ENCODE data around the gene XCR1. TPM values are rescaled to one million over a fixed set of nuclear protein-coding genes. Genes with fewer than 3 reads are reported as not detected.
"Not testable (repeated sequence)": the region's sequence is repeated elsewhere in the genome, so short reads cannot be mapped to it uniquely, and the experiment has no call there.

Gene XCR1
- total RNA-seq, 2 experiments from 2014 or later: not detected

GRCh38 chr3:46024131-46024530 is 3.2 kb downstream of the XCR1 start:
- Mint-ChIP-seq H3K4me1 (peaks cover 12% of the 10 kb centered on the region), H3K27me3 (no peaks in the 10 kb centered on the region), H3K27ac (no peak overlapping the region), H3K4me3 (no peak overlapping the region), H3K9me3 (peaks cover 9% of the 10 kb centered on the region), H3K36me3 (peaks cover 5% of the 10 kb centered on the region)
- DNase-seq: no peak

GRCh38 chr3:46022909-46023785 is 4.1 kb downstream of the XCR1 start:
- Mint-ChIP-seq H3K27ac (no peak overlapping the region), H3K4me1 (peaks cover 17% of the 10 kb centered on the region), H3K4me3 (no peak overlapping the region), H3K27me3 (no peaks in the 10 kb centered on the region), H3K36me3 (peaks cover 5% of the 10 kb centered on the region), H3K9me3 (peaks cover 9% of the 10 kb centered on the region)
- DNase-seq: no peak

- Mint-ChIP-seq H3K27ac (no peak overlapping the region), H3K4me3 (no peak overlapping the region), H3K36me3 (no peaks in the 10 kb centered on the region), H3K9me3 (peaks cover 2% of the 10 kb centered on the region), H3K4me1 (peaks cover 24% of the 10 kb centered on the region), H3K27me3 (peaks cover 4% of the 10 kb centered on the region)
- DNase-seq: no peak
Observed at GRCh38 chr3:46021516-46021915, 5.8 kb downstream of the XCR1 start.

GRCh38 chr3:46020766-46021510 is 6.3 kb downstream of the XCR1 start:
- Mint-ChIP-seq H3K4me1 (peaks cover 27% of the 10 kb centered on the region), H3K36me3 (no peaks in the 10 kb centered on the region), H3K27ac (no peak overlapping the region), H3K27me3 (peaks cover 4% of the 10 kb centered on the region), H3K9me3 (peaks cover 2% of the 10 kb centered on the region), H3K4me3 (no peak overlapping the region)
- DNase-seq: no peak

- peaks cover 2% of the 10 kb centered on the region for H3K9me3 Mint-ChIP-seq
- H3K36me3 Mint-ChIP-seq: peaks cover under 1% of the 10 kb centered on the region
- H3K27me3 Mint-ChIP-seq: peaks cover 4% of the 10 kb centered on the region
- H3K4me1 Mint-ChIP-seq: peaks cover 36% of the 10 kb centered on the region
- peak overlapping the region; percentile 22 for H3K27ac Mint-ChIP-seq
- no peak overlapping the region for H3K4me3 Mint-ChIP-seq
- DNase-seq: peak; percentile 47
Observed at GRCh38 chr3:46019707-46020106, 7.6 kb downstream of the XCR1 start.

GRCh38 chr3:46017720-46018119 is 9.6 kb downstream of the XCR1 start:
- H3K4me1 Mint-ChIP-seq: peaks cover 36% of the 10 kb centered on the region
- H3K4me3 Mint-ChIP-seq: no peak overlapping the region
- H3K27me3 Mint-ChIP-seq: peaks cover 4% of the 10 kb centered on the region
- peaks cover 4% of the 10 kb centered on the region for H3K36me3 Mint-ChIP-seq
- no peak for DNase-seq
- H3K9me3 Mint-ChIP-seq: peaks cover 2% of the 10 kb centered on the region
- H3K27ac Mint-ChIP-seq: peak overlapping the region; percentile 13

GRCh38 chr3:46013316-46014094 is 13.8 kb downstream of the XCR1 start:
- DNase-seq: no peak
- H3K27ac Mint-ChIP-seq: no peak overlapping the region
- H3K4me3 Mint-ChIP-seq: no peak overlapping the region
- H3K9me3 Mint-ChIP-seq: peaks cover 6% of the 10 kb centered on the region
- H3K4me1 Mint-ChIP-seq: peaks cover 33% of the 10 kb centered on the region
- H3K36me3 Mint-ChIP-seq: peaks cover 5% of the 10 kb centered on the region
- peaks cover 4% of the 10 kb centered on the region for H3K27me3 Mint-ChIP-seq

- Mint-ChIP-seq H3K4me3 (no peak overlapping the region), H3K4me1 (peaks cover 25% of the 10 kb centered on the region), H3K27me3 (peaks cover 5% of the 10 kb centered on the region), H3K27ac (no peak overlapping the region), H3K9me3 (peaks cover 4% of the 10 kb centered on the region), H3K36me3 (peaks cover 5% of the 10 kb centered on the region)
- no peak for DNase-seq
Observed at GRCh38 chr3:46012246-46012645, 15.0 kb downstream of the XCR1 start.

GRCh38 chr3:46010519-46011113 is 16.7 kb downstream of the XCR1 start:
- H3K9me3 Mint-ChIP-seq: peaks cover 4% of the 10 kb centered on the region
- DNase-seq: no peak
- peaks cover 5% of the 10 kb centered on the region for H3K36me3 Mint-ChIP-seq
- H3K4me1 Mint-ChIP-seq: peaks cover 20% of the 10 kb centered on the region
- H3K27ac Mint-ChIP-seq: peak overlapping the region; percentile 52
- no peak overlapping the region for H3K4me3 Mint-ChIP-seq
- peaks cover 4% of the 10 kb centered on the region for H3K27me3 Mint-ChIP-seq

- Mint-ChIP-seq H3K27ac (no peak overlapping the region), H3K4me1 (peaks cover 14% of the 10 kb centered on the region), H3K36me3 (peaks cover 3% of the 10 kb centered on the region), H3K4me3 (no peak overlapping the region), H3K9me3 (peaks cover 4% of the 10 kb centered on the region), H3K27me3 (peaks cover 4% of the 10 kb centered on the region)
- no peak for DNase-seq
Observed at GRCh38 chr3:46008058-46008457, 19.2 kb downstream of the XCR1 start.

GRCh38 chr3:46007280-46007679 is 20.0 kb downstream of the XCR1 start:
- no peak for DNase-seq

GRCh38 chr3:46006238-46007032 is 20.8 kb downstream of the XCR1 start:
- peaks cover 4% of the 10 kb centered on the region for H3K9me3 Mint-ChIP-seq
- H3K27ac Mint-ChIP-seq: no peak overlapping the region
- no peak for DNase-seq
- no peaks in the 10 kb centered on the region for H3K36me3 Mint-ChIP-seq
- H3K4me1 Mint-ChIP-seq: peaks cover 14% of the 10 kb centered on the region
- H3K27me3 Mint-ChIP-seq: peaks cover 4% of the 10 kb centered on the region
- H3K4me3 Mint-ChIP-seq: no peak overlapping the region

More at GRCh38 chr3:46007280-46007679, 20.0 kb downstream of the XCR1 start:
- H3K27ac Mint-ChIP-seq: no peak overlapping the region
- no peak overlapping the region for H3K4me3 Mint-ChIP-seq
- peaks cover 4% of the 10 kb centered on the region for H3K27me3 Mint-ChIP-seq
- peaks cover 4% of the 10 kb centered on the region for H3K9me3 Mint-ChIP-seq
- H3K36me3 Mint-ChIP-seq: no peaks in the 10 kb centered on the region
- peaks cover 14% of the 10 kb centered on the region for H3K4me1 Mint-ChIP-seq

GRCh38 chr3:46003706-46004105 is 23.6 kb downstream of the XCR1 start:
- not testable (repeated sequence) for H3K27me3 Mint-ChIP-seq, H3K27ac Mint-ChIP-seq, H3K9me3 Mint-ChIP-seq, DNase-seq, H3K4me3 Mint-ChIP-seq, H3K4me1 Mint-ChIP-seq, H3K36me3 Mint-ChIP-seq

- DNase-seq: no peak
- Mint-ChIP-seq H3K36me3 (no peaks in the 10 kb centered on the region), H3K9me3 (no peaks in the 10 kb centered on the region), H3K4me3 (no peak overlapping the region), H3K4me1 (peaks cover 3% of the 10 kb centered on the region), H3K27ac (no peak overlapping the region), H3K27me3 (peaks cover 5% of the 10 kb centered on the region)
Observed at GRCh38 chr3:46001178-46001577, 26.1 kb downstream of the XCR1 start.
